ENCODE measurements around the gene ST6GALNAC4. TPM values are rescaled to one million over a fixed set of nuclear protein-coding genes. Genes with fewer than 3 reads are reported as not detected.

The ST6GALNAC4 gene
- total RNA-seq: 10 to 100 TPM; 17.5 to 44.5 TPM

GRCh38 chr9:127916720-127917581 is at the start of gene ST6GALNAC4:
TSS of gene ST6GALNAC4 (minus strand) at chr9:127917041. CDS start at chr9:127916419, 622 bp downstream.
- H3K9me3 Mint-ChIP-seq: no peaks in the 10 kb centered on the region
- H3K36me3 Mint-ChIP-seq: no peaks in the 10 kb centered on the region

GRCh38 chr9:127965953-127966352 is 49.1 kb upstream of the ST6GALNAC4 start:
- Mint-ChIP-seq H3K36me3 (no peaks in the 10 kb centered on the region), H3K9me3 (no peaks in the 10 kb centered on the region), H3K27ac (no peak overlapping the region), H3K4me3 (no peak overlapping the region), H3K27me3 (no peaks in the 10 kb centered on the region), H3K4me1 (ENCODE audit: low read depth in 2 of 2) (peaks cover 16 to 25% of the 10 kb centered on the region in 2 donors)
- ATAC-seq (no peak), DNase-seq (ENCODE audit: low spot score) (no peak)

More at GRCh38 chr9:127916720-127917581, at the start of gene ST6GALNAC4:
- DNase-seq (ENCODE audit: low spot score) (peak; percentile 96), ATAC-seq (peak; percentile 97 to 99)
- H3K4me1 Mint-ChIP-seq (ENCODE audit: low read depth in 2 of 2): peaks cover 28 to 35% of the 10 kb centered on the region in 2 donors
- no peaks in the 10 kb centered on the region for H3K27me3 Mint-ChIP-seq
- no peak within 1 kb of the TSS for H3K27ac Mint-ChIP-seq
- H3K4me3 Mint-ChIP-seq: peak within 1 kb of the TSS; percentile 71

- no peak for ATAC-seq
- H3K36me3 Mint-ChIP-seq: no peaks in the 10 kb centered on the region
- H3K27me3 Mint-ChIP-seq: no peaks in the 10 kb centered on the region
- DNase-seq (ENCODE audit: low spot score): no peak
- H3K27ac Mint-ChIP-seq: no peak overlapping the region
- H3K4me1 Mint-ChIP-seq (ENCODE audit: low read depth in 2 of 2): peaks cover 8 to 12% of the 10 kb centered on the region in 2 donors
- no peak overlapping the region for H3K4me3 Mint-ChIP-seq
- no peaks in the 10 kb centered on the region for H3K9me3 Mint-ChIP-seq
These were observed 46.7 kb upstream of the ST6GALNAC4 start for GRCh38 chr9:127963359-127964064.

- Mint-ChIP-seq H3K4me1 (ENCODE audit: low read depth in 2 of 2) (peaks cover 6 to 8% of the 10 kb centered on the region in 2 donors), H3K27me3 (no peaks in the 10 kb centered on the region), H3K9me3 (no peaks in the 10 kb centered on the region), H3K36me3 (no peaks in the 10 kb centered on the region), H3K27ac (no peak overlapping the region), H3K4me3 (no peak overlapping the region)
- ATAC-seq (no peak), DNase-seq (ENCODE audit: low spot score) (no peak)
These were observed 46.2 kb upstream of the ST6GALNAC4 start for GRCh38 chr9:127963041-127963358.

- H3K36me3 Mint-ChIP-seq: no peaks in the 10 kb centered on the region
- DNase-seq (ENCODE audit: low spot score) (no peak), ATAC-seq (no peak)
- peaks cover 6 to 8% of the 10 kb centered on the region in 2 donors for H3K4me1 Mint-ChIP-seq (ENCODE audit: low read depth in 2 of 2)
- no peak overlapping the region for H3K27ac Mint-ChIP-seq
- H3K4me3 Mint-ChIP-seq: no peak overlapping the region
- H3K27me3 Mint-ChIP-seq: no peaks in the 10 kb centered on the region
- H3K9me3 Mint-ChIP-seq: no peaks in the 10 kb centered on the region
These were observed 45.4 kb upstream of the ST6GALNAC4 start for GRCh38 chr9:127962278-127962677.

GRCh38 chr9:127961613-127962155 is 44.8 kb upstream of the ST6GALNAC4 start:
- Mint-ChIP-seq H3K27ac (no peak overlapping the region), H3K36me3 (no peaks in the 10 kb centered on the region)
- ATAC-seq: no peak

GRCh38 chr9:127961155-127961490 is 44.3 kb upstream of the ST6GALNAC4 start:
- DNase-seq (ENCODE audit: low spot score) (no peak), ATAC-seq (peak in 1 of 2 donors; percentile 22)
- no peaks in the 10 kb centered on the region for H3K36me3 Mint-ChIP-seq
- H3K4me3 Mint-ChIP-seq: no peak overlapping the region
- H3K27me3 Mint-ChIP-seq: no peaks in the 10 kb centered on the region
- no peaks in the 10 kb centered on the region for H3K9me3 Mint-ChIP-seq
- H3K4me1 Mint-ChIP-seq (ENCODE audit: low read depth in 2 of 2): peaks cover 6 to 8% of the 10 kb centered on the region in 2 donors
- H3K27ac Mint-ChIP-seq: no peak overlapping the region

More at GRCh38 chr9:127961613-127962155, 44.8 kb upstream of the ST6GALNAC4 start:
- no peak overlapping the region for H3K4me3 Mint-ChIP-seq
- peaks cover 6 to 8% of the 10 kb centered on the region in 2 donors for H3K4me1 Mint-ChIP-seq (ENCODE audit: low read depth in 2 of 2)
- no peaks in the 10 kb centered on the region for H3K27me3 Mint-ChIP-seq
- no peak for DNase-seq (ENCODE audit: low spot score)
- H3K9me3 Mint-ChIP-seq: no peaks in the 10 kb centered on the region

- no peaks in the 10 kb centered on the region for H3K9me3 Mint-ChIP-seq
- H3K4me3 Mint-ChIP-seq: no peak overlapping the region
- ATAC-seq (no peak), DNase-seq (ENCODE audit: low spot score) (no peak)
- peaks cover 7 to 9% of the 10 kb centered on the region in 2 donors for H3K4me1 Mint-ChIP-seq (ENCODE audit: low read depth in 2 of 2)
- H3K27me3 Mint-ChIP-seq: no peaks in the 10 kb centered on the region
- peak overlapping the region in 1 of 2 donors; percentile 9 for H3K27ac Mint-ChIP-seq
- H3K36me3 Mint-ChIP-seq: no peaks in the 10 kb centered on the region
These were observed 43.7 kb upstream of the ST6GALNAC4 start for GRCh38 chr9:127960410-127961154.

- no peaks in the 10 kb centered on the region for H3K36me3 Mint-ChIP-seq
- peak overlapping the region in 1 of 2 donors; percentile 9 for H3K27ac Mint-ChIP-seq
- no peaks in the 10 kb centered on the region for H3K27me3 Mint-ChIP-seq
- H3K4me3 Mint-ChIP-seq: no peak overlapping the region
- H3K9me3 Mint-ChIP-seq: no peaks in the 10 kb centered on the region
- ATAC-seq: no peak
- peaks cover 10 to 11% of the 10 kb centered on the region in 2 donors for H3K4me1 Mint-ChIP-seq (ENCODE audit: low read depth in 2 of 2)
- DNase-seq (ENCODE audit: low spot score): no peak
These were observed 43.1 kb upstream of the ST6GALNAC4 start for GRCh38 chr9:127959841-127960409.

- Mint-ChIP-seq H3K4me3 (no peak overlapping the region), H3K4me1 (ENCODE audit: low read depth in 2 of 2) (peaks cover 10 to 11% of the 10 kb centered on the region in 2 donors), H3K36me3 (no peaks in the 10 kb centered on the region), H3K27me3 (no peaks in the 10 kb centered on the region), H3K27ac (peak overlapping the region in 1 of 2 donors; percentile 9), H3K9me3 (no peaks in the 10 kb centered on the region)
- no peak for DNase-seq (ENCODE audit: low spot score)
- ATAC-seq: no peak
These were observed 42.6 kb upstream of the ST6GALNAC4 start for GRCh38 chr9:127959398-127959797.

GRCh38 chr9:127958728-127959127 is 41.9 kb upstream of the ST6GALNAC4 start:
- ATAC-seq: no peak
- H3K36me3 Mint-ChIP-seq: no peaks in the 10 kb centered on the region

GRCh38 chr9:127955294-127956015 is 38.6 kb upstream of the ST6GALNAC4 start:
- H3K27ac Mint-ChIP-seq: peak overlapping the region in 1 of 2 donors; percentile 28
- H3K4me1 Mint-ChIP-seq (ENCODE audit: low read depth in 2 of 2): peaks cover 10 to 11% of the 10 kb centered on the region in 2 donors
- no peaks in the 10 kb centered on the region for H3K27me3 Mint-ChIP-seq
- H3K4me3 Mint-ChIP-seq: no peak overlapping the region
- H3K36me3 Mint-ChIP-seq: no peaks in the 10 kb centered on the region
- ATAC-seq (peak; percentile 67 to 79), DNase-seq (ENCODE audit: low spot score) (no peak)
- H3K9me3 Mint-ChIP-seq: no peaks in the 10 kb centered on the region

More at GRCh38 chr9:127958728-127959127, 41.9 kb upstream of the ST6GALNAC4 start:
- H3K4me1 Mint-ChIP-seq (ENCODE audit: low read depth in 2 of 2): peaks cover 10 to 11% of the 10 kb centered on the region in 2 donors
- no peak overlapping the region for H3K27ac Mint-ChIP-seq
- no peaks in the 10 kb centered on the region for H3K9me3 Mint-ChIP-seq
- H3K27me3 Mint-ChIP-seq: no peaks in the 10 kb centered on the region
- H3K4me3 Mint-ChIP-seq: no peak overlapping the region
- no peak for DNase-seq (ENCODE audit: low spot score)

All from natural killer cell treated with Interleukin-12 subunit alpha and Interleukin-12 subunit beta and Interleukin-15 and Interleukin-18, amount 100 ng/mL, for 72 hours (primary cell).